MM.1S (cell line): ENCODE measurements around the gene ZNF692.

ENCODE experiments used
- EZH2phosphoT487 ChIP-seq: fragments of 300-600 bp; sonication (generic); IDR thresholded peaks from 2 replicates; pipeline ENCODE4 v1.6.1; 2018; ENCODE audit warnings: antibody characterized with exemption, low read length
- TF ChIP-seq, protein P1 (sequence below): fragments of 300-600 bp; sonication (generic); IDR thresholded peaks from 2 replicates; pipeline ENCODE4 v1.5.1; 2016; ENCODE audit warnings: antibody characterized with exemption, low read length, mixed read lengths

- no peak for TF ChIP-seq EZH2phosphoT487
- TF ChIP-seq, protein P1, sequence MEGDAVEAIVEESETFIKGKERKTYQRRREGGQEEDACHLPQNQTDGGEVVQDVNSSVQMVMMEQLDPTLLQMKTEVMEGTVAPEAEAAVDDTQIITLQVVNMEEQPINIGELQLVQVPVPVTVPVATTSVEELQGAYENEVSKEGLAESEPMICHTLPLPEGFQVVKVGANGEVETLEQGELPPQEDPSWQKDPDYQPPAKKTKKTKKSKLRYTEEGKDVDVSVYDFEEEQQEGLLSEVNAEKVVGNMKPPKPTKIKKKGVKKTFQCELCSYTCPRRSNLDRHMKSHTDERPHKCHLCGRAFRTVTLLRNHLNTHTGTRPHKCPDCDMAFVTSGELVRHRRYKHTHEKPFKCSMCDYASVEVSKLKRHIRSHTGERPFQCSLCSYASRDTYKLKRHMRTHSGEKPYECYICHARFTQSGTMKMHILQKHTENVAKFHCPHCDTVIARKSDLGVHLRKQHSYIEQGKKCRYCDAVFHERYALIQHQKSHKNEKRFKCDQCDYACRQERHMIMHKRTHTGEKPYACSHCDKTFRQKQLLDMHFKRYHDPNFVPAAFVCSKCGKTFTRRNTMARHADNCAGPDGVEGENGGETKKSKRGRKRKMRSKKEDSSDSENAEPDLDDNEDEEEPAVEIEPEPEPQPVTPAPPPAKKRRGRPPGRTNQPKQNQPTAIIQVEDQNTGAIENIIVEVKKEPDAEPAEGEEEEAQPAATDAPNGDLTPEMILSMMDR = no peak
Observed at GRCh38 chr1:248890549-248891498, 31.9 kb upstream of the ZNF692 start.
